Left renal pelvis (tissue), 4 donors: ENCODE results near the gene KLHL29. TPM values are rescaled to one million over a fixed set of nuclear protein-coding genes. Genes with fewer than 3 reads are reported as not detected.

ENCODE experiments used
- DNase-seq, 4 donors: peaks; one replicate each; pipeline ENCODE4 v3.0.0-alpha.2; 2013; ENCODE audit warnings: low read depth in 4 of 4, low spot score in 3 of 4
- polyA plus RNA-seq, 4 donors: library from polyadenylated mRNA; unstranded; fragments of 120-200 nt; gene quantifications; one replicate each; pipeline ENCODE4 v1.2.1, GENCODE V29; 2013; ENCODE audit not compliant: insufficient read length in 4 of 4

Gene KLHL29
- polyA plus RNA-seq, 4 donors = 7.5 to 11.6 (median 11.1) TPM

GRCh38 chr2:23488584-23488983 lies 103.6 kb downstream of the KLHL29 start:
- no peak for DNase-seq

- DNase-seq = no peak
Measured at GRCh38 chr2:23489471-23490322, 104.7 kb downstream of the KLHL29 start.

DNA sequence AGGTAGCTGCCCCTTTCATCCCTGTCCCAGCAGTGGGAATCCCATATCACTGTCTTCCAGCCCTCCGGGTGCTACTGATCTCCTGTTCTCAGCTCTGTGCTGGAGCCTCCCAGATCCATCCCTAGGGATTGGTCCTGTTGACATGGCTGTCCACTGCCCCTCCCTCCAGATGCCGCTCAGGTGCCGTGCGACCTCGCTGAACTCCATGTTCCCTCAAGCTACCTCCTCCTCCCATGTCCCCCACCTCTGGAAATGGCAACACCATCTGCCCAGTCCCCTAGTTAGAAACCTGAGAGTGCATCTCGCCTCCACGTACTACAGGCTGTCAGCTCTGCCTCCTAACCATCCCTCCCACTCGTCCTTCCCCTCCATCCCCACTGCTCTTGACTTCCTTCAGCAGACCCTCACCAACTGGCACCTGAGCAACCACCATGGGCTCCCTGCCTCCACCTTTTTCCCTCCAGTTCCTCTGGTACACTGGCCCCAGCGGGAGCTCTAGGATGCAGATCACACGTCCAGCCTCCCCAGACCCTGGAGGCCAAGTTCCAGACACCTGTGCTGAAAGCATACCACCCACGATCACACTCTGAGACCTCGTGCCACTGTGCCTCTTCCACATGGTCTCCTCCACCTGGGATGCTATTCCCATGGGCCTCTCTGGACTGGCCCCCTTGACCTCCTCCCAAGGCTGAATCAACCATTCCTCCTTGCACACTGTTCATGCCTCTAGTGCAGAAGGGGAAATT lies 106.8 kb downstream of the KLHL29 start:
- no peak for DNase-seq

DNA sequence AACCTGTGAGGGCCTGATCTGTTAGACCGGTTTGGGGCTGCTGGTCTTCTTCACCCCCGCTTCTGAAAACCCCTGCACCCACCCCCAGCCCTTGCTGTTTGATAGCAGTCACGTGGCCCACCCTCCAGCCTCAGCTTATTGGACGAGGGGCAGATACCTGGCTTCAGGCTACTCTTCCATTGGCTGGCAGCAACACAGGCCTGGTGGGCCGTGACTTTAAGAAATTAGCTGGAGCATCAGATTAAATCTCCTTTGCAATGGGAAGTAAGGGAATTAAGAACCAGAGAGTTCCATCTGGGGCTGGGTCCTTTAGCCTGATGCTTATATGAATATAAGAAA lies 107.3 kb downstream of the KLHL29 start:
- DNase-seq = no peak

DNA sequence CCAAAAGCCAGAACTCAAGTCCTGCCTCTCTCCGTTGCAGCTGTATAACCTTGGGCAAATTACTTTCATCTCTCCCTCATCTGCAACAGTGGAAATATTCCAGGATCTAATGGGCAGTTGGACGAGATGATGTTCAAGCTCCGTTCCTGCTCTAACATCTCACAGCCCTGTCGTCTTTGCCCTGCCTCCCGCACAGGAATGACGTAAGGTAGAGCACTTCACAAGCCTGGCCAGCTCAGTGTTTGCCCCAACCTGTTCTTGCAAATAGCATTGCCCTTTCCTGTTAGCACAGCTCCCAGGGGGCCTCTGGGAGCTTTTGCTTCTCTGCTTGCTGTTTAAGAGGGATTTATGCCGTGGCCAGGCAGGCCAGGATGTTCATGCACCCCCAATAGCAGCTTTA lies 107.9 kb downstream of the KLHL29 start:
- DNase-seq = no peak

- DNase-seq = no peak
Measured at GRCh38 chr2:23493846-23494245, 108.9 kb downstream of the KLHL29 start.

- no peak for DNase-seq
Measured at GRCh38 chr2:23494286-23494685, 109.3 kb downstream of the KLHL29 start.

- DNase-seq = no peak
Measured at GRCh38 chr2:23495661-23496114, 110.7 kb downstream of the KLHL29 start.

GRCh38 chr2:23496456-23496855 lies 111.5 kb downstream of the KLHL29 start:
- no peak for DNase-seq

- no peak for DNase-seq
Measured at GRCh38 chr2:23497063-23497462, 112.1 kb downstream of the KLHL29 start.

GRCh38 chr2:23497536-23497935 lies 112.6 kb downstream of the KLHL29 start:
- no peak for DNase-seq

DNA sequence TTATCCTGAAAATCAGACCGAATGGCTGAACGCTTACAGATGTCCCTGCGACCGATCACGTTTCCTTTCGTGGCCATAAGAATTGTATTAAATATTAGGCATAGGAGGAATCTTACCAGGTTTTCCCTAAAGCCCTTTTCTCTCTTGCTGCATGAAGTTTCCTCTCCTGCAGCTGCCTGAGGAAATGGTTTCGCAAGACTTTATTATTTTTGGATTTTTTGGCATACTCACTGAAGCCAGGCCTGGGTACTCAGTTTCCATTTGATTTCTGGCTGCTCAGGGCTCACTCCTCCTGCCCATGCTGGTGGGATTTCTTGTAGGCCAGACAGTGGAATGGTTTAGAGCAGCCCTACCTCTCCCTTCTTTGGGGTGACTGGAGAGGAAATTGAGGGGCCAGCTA lies 114.0 kb downstream of the KLHL29 start:
- DNase-seq = no peak

GRCh38 chr2:23499439-23499838 lies 114.5 kb downstream of the KLHL29 start:
- no peak for DNase-seq

DNA sequence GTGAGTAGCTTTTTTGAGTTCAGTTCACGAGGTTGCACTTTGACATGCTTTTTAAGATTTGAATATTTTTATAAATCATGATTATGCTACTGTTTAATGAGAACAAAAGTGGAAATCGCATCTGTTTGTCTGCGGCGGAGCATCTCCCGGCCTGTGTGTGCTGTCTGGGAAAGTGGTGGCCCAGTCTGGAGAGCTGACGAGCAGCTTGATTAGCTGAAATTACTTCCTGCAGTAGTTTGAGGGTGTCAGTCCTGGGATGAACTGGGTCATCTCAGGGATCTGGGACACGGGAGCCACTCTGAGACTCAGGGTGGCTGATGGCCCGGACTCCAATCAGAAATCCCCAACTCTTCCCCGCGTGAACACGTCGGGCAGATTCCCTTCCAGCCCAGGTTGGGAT lies 115.9 kb downstream of the KLHL29 start:
- no peak for DNase-seq

DNA sequence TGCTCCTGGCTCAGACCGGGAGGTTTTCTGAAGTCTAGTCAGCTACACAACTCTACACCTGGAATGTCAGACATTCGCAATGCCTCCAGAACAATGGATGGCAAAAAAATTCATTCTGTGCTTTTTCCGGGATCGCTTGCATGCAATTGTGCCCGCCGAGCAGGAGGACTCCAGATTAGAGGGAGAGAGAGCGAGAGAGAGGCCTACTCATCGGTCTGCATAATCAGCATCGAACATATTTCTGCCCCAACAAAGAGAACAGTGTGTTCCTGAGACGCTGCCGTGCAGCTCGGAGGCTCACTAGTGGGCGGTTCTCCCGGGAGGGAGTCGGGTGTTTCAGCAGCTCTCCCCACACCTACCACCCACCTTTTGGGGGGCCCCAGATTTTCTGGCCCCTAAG lies 117.1 kb downstream of the KLHL29 start:
- DNase-seq = no peak

DNA sequence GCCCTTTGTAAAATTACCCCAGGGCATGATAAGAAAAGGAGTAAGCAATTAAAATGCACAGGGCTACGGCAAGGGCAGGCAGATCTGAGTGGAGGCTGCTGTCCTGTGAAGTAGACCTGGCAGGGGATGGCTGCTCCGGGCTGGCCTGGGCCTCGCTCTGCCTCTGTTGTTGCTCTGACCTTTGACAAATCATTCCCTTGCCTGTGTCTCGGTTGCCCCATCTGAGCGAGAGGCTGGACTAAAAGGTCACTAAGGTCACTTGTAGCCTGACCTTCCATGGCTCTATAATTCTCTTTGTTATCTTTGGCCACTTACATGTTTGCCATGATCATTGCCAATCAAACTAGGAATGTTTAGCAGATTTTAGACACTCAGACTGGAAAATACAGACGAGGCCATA lies 118.1 kb downstream of the KLHL29 start:
- no peak for DNase-seq

GRCh38 chr2:23503682-23504081 lies 118.7 kb downstream of the KLHL29 start:
- DNase-seq = no peak

DNA sequence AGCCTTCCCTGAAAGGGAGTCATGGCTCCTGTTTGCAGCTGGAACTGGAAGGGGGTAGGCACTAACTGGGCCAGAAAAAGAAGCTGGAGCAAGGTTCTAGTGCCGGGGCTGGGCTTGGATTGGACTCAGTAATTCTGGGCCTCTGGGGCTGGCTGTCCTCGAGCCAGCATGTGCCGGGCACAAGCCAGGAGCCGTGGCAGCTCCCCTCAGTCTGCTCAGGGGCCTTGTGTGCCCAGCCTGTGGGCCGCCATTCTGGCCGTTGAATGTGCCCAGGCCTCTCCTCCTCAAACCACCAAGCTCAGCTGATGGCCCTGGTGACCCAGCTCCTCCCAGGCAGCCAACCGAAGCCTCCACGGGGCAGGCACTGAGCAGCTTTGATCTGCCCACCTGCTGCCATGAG lies 119.6 kb downstream of the KLHL29 start:
- no peak for DNase-seq

GRCh38 chr2:23505218-23505983 lies 120.4 kb downstream of the KLHL29 start:
- DNase-seq = no peak

DNA sequence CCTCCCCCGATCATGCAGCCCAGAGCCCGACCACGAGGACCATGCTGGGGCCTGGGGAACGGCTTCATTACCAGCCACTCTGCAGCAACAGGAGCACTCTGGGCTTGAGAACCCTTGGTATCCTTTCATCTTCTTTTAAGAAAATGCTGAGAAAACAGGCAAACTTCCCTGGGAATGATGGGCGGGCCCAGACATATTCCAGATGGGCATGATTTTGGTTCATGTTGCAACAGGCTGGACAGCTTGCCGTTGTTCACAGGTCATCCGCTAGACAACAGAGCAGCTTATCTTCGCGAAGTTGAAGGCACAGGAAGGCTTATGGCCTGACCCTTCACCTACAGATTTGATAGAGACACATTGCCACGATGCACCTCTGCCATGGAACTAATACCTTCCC lies 121.0 kb downstream of the KLHL29 start:
- DNase-seq = no peak

- no peak for DNase-seq
Measured at GRCh38 chr2:23506531-23507266, 121.7 kb downstream of the KLHL29 start.
